SJCRH30 (cell line): Measurements from ENCODE around the gene NOSIP. TPM values are rescaled to one million over a fixed set of nuclear protein-coding genes. Genes with fewer than 3 reads are reported as not detected.
"Not testable (repeated sequence)": the region's sequence is repeated elsewhere in the genome, so short reads cannot be mapped to it uniquely, and the experiment has no call there.

Experiments
- DNase-seq, 2 experiments: peaks; one replicate each; pipeline ENCODE4 v3.0.0-alpha.2; 2015 to 2020
- H3K27ac ChIP-seq: fragments of 250-450 bp; sonication (Bioruptor Pico); 2 replicates; pipeline ENCODE4 v1.5.1; 2020; ENCODE audit warnings: mild to moderate bottlenecking, moderate library complexity
- H3K27me3 ChIP-seq: fragments of 250-450 bp; sonication (Bioruptor Pico); 2 replicates; pipeline ENCODE4 v1.5.1; 2020; ENCODE audit warnings: mild to moderate bottlenecking, moderate library complexity
- H3K36me3 ChIP-seq: fragments of 250-450 bp; sonication (Bioruptor Pico); 2 replicates; pipeline ENCODE4 v1.5.1; 2020; ENCODE audit warnings: mild to moderate bottlenecking, moderate library complexity
- H3K4me1 ChIP-seq: fragments of 250-450 bp; sonication (Bioruptor Pico); 2 replicates; pipeline ENCODE4 v1.5.1; 2020; ENCODE audit warnings: mild to moderate bottlenecking, moderate library complexity
- H3K4me3 ChIP-seq: fragments of 250-450 bp; sonication (Bioruptor Pico); 2 replicates; pipeline ENCODE4 v1.5.1; 2020; ENCODE audit warnings: mild to moderate bottlenecking, moderate library complexity
- H3K9me3 ChIP-seq: fragments of 250-450 bp; sonication (Bioruptor Pico); replicated peaks from 2 replicates; pipeline ENCODE4 v1.5.1; 2020; ENCODE audit warnings: mild to moderate bottlenecking, moderate library complexity
- total RNA-seq: library from RNA; depleted of rRNA; stranded (reverse); fragments of >200 nt; shearing (Covaris generic); gene quantifications from 2 replicates; pipeline ENCODE4 v1.2.3, GENCODE V29; 2014; rRNA removed

The NOSIP gene
- total RNA-seq: 54.2 and 66.5 TPM in 2 replicates

- Histone ChIP-seq H3K9me3 (no peaks in the 10 kb centered on the region), H3K27me3 (no peaks in the 10 kb centered on the region), H3K4me3 (peak within 1 kb of the TSS; percentile 71), H3K4me1 (peaks cover 4% of the 10 kb centered on the region), H3K27ac (peak within 1 kb of the TSS; percentile 6; the same call in 1 of the 2 replicates), H3K36me3 (peaks cover 6% of the 10 kb centered on the region)
- DNase-seq: peak; percentile 96 to 97
Measured at GRCh38 chr19:49580264-49581006, at the start of gene NOSIP. Gene NOSIP, minus strand, starts transcription at chr19:49580556. Its CDS starts 19,865 bp downstream, at chr19:49560691.

GRCh38 chr19:49629659-49630058 lies 49.3 kb upstream of the NOSIP start:
- Histone ChIP-seq H3K27me3 (no peaks in the 10 kb centered on the region), H3K4me3 (no peak overlapping the region), H3K4me1 (no peaks in the 10 kb centered on the region), H3K9me3 (no peaks in the 10 kb centered on the region), H3K36me3 (peaks cover 16% of the 10 kb centered on the region), H3K27ac (no peak overlapping the region)
- DNase-seq: no peak

GRCh38 chr19:49626226-49626625 lies 45.9 kb upstream of the NOSIP start:
- Histone ChIP-seq H3K27ac (no peak overlapping the region), H3K4me1 (no peaks in the 10 kb centered on the region), H3K9me3 (no peaks in the 10 kb centered on the region), H3K27me3 (no peaks in the 10 kb centered on the region), H3K36me3 (peaks cover 20% of the 10 kb centered on the region), H3K4me3 (no peak overlapping the region)
- no peak for DNase-seq

- H3K36me3 ChIP-seq: peaks cover 20% of the 10 kb centered on the region
- H3K27me3 ChIP-seq: no peaks in the 10 kb centered on the region
- H3K27ac ChIP-seq: no peak overlapping the region
- DNase-seq: no peak
- H3K9me3 ChIP-seq: no peaks in the 10 kb centered on the region
- H3K4me1 ChIP-seq: no peaks in the 10 kb centered on the region
- H3K4me3 ChIP-seq: no peak overlapping the region
Measured at GRCh38 chr19:49624967-49625910, 44.9 kb upstream of the NOSIP start.

GRCh38 chr19:49617860-49618259 lies 37.5 kb upstream of the NOSIP start:
- not testable (repeated sequence) for H3K4me3 ChIP-seq, H3K27me3 ChIP-seq, H3K27ac ChIP-seq, H3K4me1 ChIP-seq, DNase-seq, H3K9me3 ChIP-seq
- H3K36me3 ChIP-seq: peaks cover 42% of the 10 kb centered on the region

- no peak overlapping the region for H3K27ac ChIP-seq
- no peaks in the 10 kb centered on the region for H3K27me3 ChIP-seq
- no peak overlapping the region for H3K4me3 ChIP-seq
- 0 out of 2 replicates have a peak, but pooled peaks cover 3% of the 10 kb centered on the region for H3K4me1 ChIP-seq
- peaks cover 44% of the 10 kb centered on the region for H3K36me3 ChIP-seq
- no peaks in the 10 kb centered on the region for H3K9me3 ChIP-seq
- DNase-seq: no peak
Measured at GRCh38 chr19:49616945-49617344, 36.6 kb upstream of the NOSIP start.

GRCh38 chr19:49616532-49616931 lies 36.2 kb upstream of the NOSIP start:
- no peaks in the 10 kb centered on the region for H3K27me3 ChIP-seq
- no peak overlapping the region for H3K4me3 ChIP-seq
- peaks cover 44% of the 10 kb centered on the region for H3K36me3 ChIP-seq
- 0 out of 2 replicates have a peak, but pooled peaks cover 3% of the 10 kb centered on the region for H3K4me1 ChIP-seq
- no peaks in the 10 kb centered on the region for H3K9me3 ChIP-seq
- no peak overlapping the region for H3K27ac ChIP-seq
- DNase-seq: no peak

- Histone ChIP-seq H3K27me3 (no peaks in the 10 kb centered on the region), H3K27ac (no peak overlapping the region), H3K9me3 (no peaks in the 10 kb centered on the region), H3K4me3 (no peak overlapping the region), H3K4me1 (0 out of 2 replicates have a peak, but pooled peaks cover 3% of the 10 kb centered on the region), H3K36me3 (peaks cover 44% of the 10 kb centered on the region)
- no peak for DNase-seq
Measured at GRCh38 chr19:49615861-49616260, 35.5 kb upstream of the NOSIP start.

- H3K36me3 ChIP-seq: peaks cover 47% of the 10 kb centered on the region
Measured at GRCh38 chr19:49614096-49614833, 33.9 kb upstream of the NOSIP start.

GRCh38 chr19:49613374-49613773 lies 33.0 kb upstream of the NOSIP start:
- DNase-seq: no peak
- H3K4me3 ChIP-seq: no peak overlapping the region
- H3K9me3 ChIP-seq: no peaks in the 10 kb centered on the region
- H3K27me3 ChIP-seq: no peaks in the 10 kb centered on the region
- H3K27ac ChIP-seq: no peak overlapping the region
- 0 out of 2 replicates have a peak, but pooled peaks cover 3% of the 10 kb centered on the region for H3K4me1 ChIP-seq
- peaks cover 53% of the 10 kb centered on the region for H3K36me3 ChIP-seq

More at GRCh38 chr19:49614096-49614833, 33.9 kb upstream of the NOSIP start:
- Histone ChIP-seq H3K27me3 (no peaks in the 10 kb centered on the region), H3K4me1 (0 out of 2 replicates have a peak, but pooled peaks cover 3% of the 10 kb centered on the region), H3K27ac (no peak overlapping the region), H3K9me3 (no peaks in the 10 kb centered on the region), H3K4me3 (no peak overlapping the region)
- no peak for DNase-seq

- no peak for DNase-seq
- Histone ChIP-seq H3K9me3 (no peaks in the 10 kb centered on the region), H3K36me3 (peaks cover 63% of the 10 kb centered on the region), H3K27ac (no peak overlapping the region), H3K27me3 (no peaks in the 10 kb centered on the region), H3K4me3 (no peak overlapping the region), H3K4me1 (0 out of 2 replicates have a peak, but pooled peaks cover 3% of the 10 kb centered on the region)
Measured at GRCh38 chr19:49609499-49610092, 29.2 kb upstream of the NOSIP start.

- no peak for DNase-seq
- Histone ChIP-seq H3K27ac (no peak overlapping the region), H3K9me3 (no peaks in the 10 kb centered on the region), H3K4me1 (no peaks in the 10 kb centered on the region), H3K36me3 (peaks cover 75% of the 10 kb centered on the region), H3K27me3 (no peaks in the 10 kb centered on the region), H3K4me3 (no peak overlapping the region)
Measured at GRCh38 chr19:49605605-49606004, 25.2 kb upstream of the NOSIP start.

GRCh38 chr19:49602806-49603205 lies 22.4 kb upstream of the NOSIP start:
- Histone ChIP-seq H3K4me3 (no peak overlapping the region), H3K27ac (no peak overlapping the region), H3K9me3 (no peaks in the 10 kb centered on the region), H3K36me3 (peaks cover 72% of the 10 kb centered on the region), H3K27me3 (no peaks in the 10 kb centered on the region), H3K4me1 (no peaks in the 10 kb centered on the region)
- no peak for DNase-seq

- DNase-seq: no peak
- Histone ChIP-seq H3K4me3 (no peak overlapping the region), H3K27ac (no peak overlapping the region), H3K4me1 (no peaks in the 10 kb centered on the region), H3K36me3 (peaks cover 67% of the 10 kb centered on the region), H3K9me3 (no peaks in the 10 kb centered on the region), H3K27me3 (no peaks in the 10 kb centered on the region)
Measured at GRCh38 chr19:49601482-49602038, 21.2 kb upstream of the NOSIP start.
